ENCODE data around the gene LRRN4. TPM values are rescaled to one million over a fixed set of nuclear protein-coding genes. Genes with fewer than 3 reads are reported as not detected.

LRRN4 gene
- total and polyA plus RNA-seq, 8 donors, result 0.19 to 2.9 (median 1.1) TPM; not detected in 5

GRCh38 chr20:5991623-5992441 is 62.0 kb downstream of the LRRN4 start:
- H3K27ac ChIP-seq, result no peak overlapping the region
- TF ChIP-seq POLR2AphosphoS5 (IDR thresholded peaks at IDR 0.05) (no peak), EP300 (IDR thresholded peaks at IDR 0.05) (no peak), CTCF (IDR thresholded peaks at IDR 0.05) (no peak), POLR2A (IDR thresholded peaks at IDR 0.05) (no peak)
- H3K27me3 ChIP-seq, result no peaks in the 10 kb centered on the region
- 59 to 74% (median 67%) methylated on average over 2 of the region's 2 CpGs for WGBS, 5 donors
- H3K4me3 ChIP-seq, result no peak overlapping the region
- H3K36me3 ChIP-seq, result peaks cover 12 to 53% (median 48%) of the 10 kb centered on the region in 4 donors
- intact Hi-C loops (cut with DNase I; ENCODE audit: low total_unique reads), result no loop called here
- no peaks in the 10 kb centered on the region for H3K9me3 ChIP-seq
- no peak for DNase-seq
- H3K4me1 ChIP-seq, result peaks cover 0 to 9% (median 0%) of the 10 kb centered on the region in 4 donors

- intact Hi-C loops (cut with DNase I; ENCODE audit: low total_unique reads), result no loop called here
- Histone ChIP-seq H3K27ac (no peak overlapping the region), H3K9me3 (no peaks in the 10 kb centered on the region), H3K4me1 (peaks cover 0 to 6% (median 0%) of the 10 kb centered on the region in 4 donors), H3K4me3 (no peak overlapping the region), H3K36me3 (peaks cover 12 to 58% (median 54%) of the 10 kb centered on the region in 4 donors), H3K27me3 (no peaks in the 10 kb centered on the region)
- 66 to 79% (median 72%) methylated on average over 3 of the region's 3 CpGs for WGBS, 5 donors
- TF ChIP-seq POLR2AphosphoS5 (IDR thresholded peaks at IDR 0.05) (no peak), POLR2A (IDR thresholded peaks at IDR 0.05) (no peak), EP300 (IDR thresholded peaks at IDR 0.05) (no peak), CTCF (IDR thresholded peaks at IDR 0.05) (no peak)
- no peak for DNase-seq
These were observed 62.9 kb downstream of the LRRN4 start for GRCh38 chr20:5990946-5991345.

Small RNA genes within 50 kb of the gene (small RNA-seq; reads per million reads assigned to genes)
- gene RN7SL498P, result 0 reads per million in 4 donors

Other genes with a start within 250 kb of the LRRN4 start
- gene CHGB, start 142.6 kb downstream of the LRRN4 start, total RNA-seq, result 1 to 10 TPM in 2 of 5 donors, not detected in 3; 3.5 to 6.4 TPM
- 1 to 10 TPM; 1.1 to 3.7 (median 3.6) TPM for gene CHGB, start 142.6 kb downstream of the LRRN4 start, polyA plus RNA-seq
- 10 to 100 TPM in 2 of 5 donors, 1 to 10 TPM in 3; 2.9 to 10.9 (median 8.3) TPM for gene TRMT6, start 103.5 kb downstream of the LRRN4 start, total RNA-seq
- gene TRMT6, start 103.5 kb downstream of the LRRN4 start, polyA plus RNA-seq, result 1 to 10 TPM; 6.2 to 8.4 (median 7.0) TPM
- gene MCM8, start 103.4 kb downstream of the LRRN4 start, total RNA-seq, result 10 to 100 TPM in 1 of 5 donors, 1 to 10 TPM in 4; 3.2 to 39.3 (median 7.1) TPM
- gene MCM8, start 103.4 kb downstream of the LRRN4 start, polyA plus RNA-seq, result 1 to 10 TPM; 2.1 to 2.9 (median 2.6) TPM
- 100 to 1,000 TPM in 2 of 5 donors, 10 to 100 TPM in 3; 45.5 to 228 (median 83.9) TPM for gene CRLS1, start 47.9 kb downstream of the LRRN4 start, total RNA-seq
- gene CRLS1, start 47.9 kb downstream of the LRRN4 start, polyA plus RNA-seq, result 10 to 100 TPM; 60.9 to 81.1 (median 76.5) TPM
- gene FERMT1, start 69.0 kb upstream of the LRRN4 start, total RNA-seq, result 10 to 100 TPM in 3 of 5 donors, under 1 TPM in 2; 0.45 to 14.5 (median 11.9) TPM
- gene FERMT1, start 69.0 kb upstream of the LRRN4 start, polyA plus RNA-seq, result 1 to 10 TPM; 2.7 to 8.2 (median 7.6) TPM

All from stomach (tissue), 9 donors.